Neural progenitor cell (in vitro differentiated cells): ENCODE results near the gene WDFY2. TPM values are rescaled to one million over a fixed set of nuclear protein-coding genes. Genes with fewer than 3 reads are reported as not detected.

ENCODE experiments used
- DNase-seq: peaks from one replicate; pipeline ENCODE4 v3.0.0-alpha.2; 2016; ENCODE audit warnings: low spot score
- H2AFZ ChIP-seq: fragments of 200-600 bp; sonication (generic); replicated peaks from 2 replicates; pipeline ENCODE4 v1.6.1; 2016; ENCODE audit warnings: antibody characterized with exemption
- H3F3A ChIP-seq: fragments of 200-600 bp; sonication (generic); 2 replicates; pipeline ENCODE4 v1.6.1; 2016; ENCODE audit warnings: antibody characterized with exemption, low read depth
- H3K27ac ChIP-seq: fragments of 200-600 bp; sonication (generic); 2 replicates; pipeline ENCODE4 v1.5.1; 2016; ENCODE audit warnings: mild to moderate bottlenecking
- H3K27me3 ChIP-seq: fragments of 200-600 bp; sonication (generic); 2 replicates; pipeline ENCODE4 v1.6.1; 2016; ENCODE audit warnings: mild to moderate bottlenecking, moderate library complexity
- H3K36me3 ChIP-seq: fragments of 200-600 bp; sonication (generic); 2 replicates; pipeline ENCODE4 v1.5.1; 2016
- H3K4me1 ChIP-seq: fragments of 200-600 bp; sonication (generic); 2 replicates; pipeline ENCODE4 v1.6.1; 2016; ENCODE audit warnings: mixed run types
- H3K4me2 ChIP-seq: fragments of 200-600 bp; sonication (generic); 2 replicates; pipeline ENCODE4 v1.6.1; 2016
- H3K4me3 ChIP-seq: fragments of 200-600 bp; sonication (generic); 2 replicates; pipeline ENCODE4 v1.5.1; 2016
- H3K79me2 ChIP-seq: fragments of 200-600 bp; sonication (generic); 2 replicates; pipeline ENCODE4 v1.6.1; 2016; ENCODE audit warnings: low read depth
- H3K9ac ChIP-seq: fragments of 200-600 bp; sonication (generic); 2 replicates; pipeline ENCODE4 v1.6.1; 2016
- H3K9me3 ChIP-seq: fragments of 200-600 bp; sonication (generic); 2 replicates; pipeline ENCODE4 v1.5.1; 2016; ENCODE audit warnings: low read depth
- H4K20me1 ChIP-seq: fragments of 200-600 bp; sonication (generic); 2 replicates; pipeline ENCODE4 v1.6.1; 2016; ENCODE audit warnings: low read depth
- H3K27ac Mint-ChIP-seq: 3 replicates; pipeline ENCODE4 v1.8.0; 2021; ENCODE audit warnings: mixed read lengths
- H3K27me3 Mint-ChIP-seq: 2 replicates; pipeline ENCODE4 v1.8.0; 2022; ENCODE audit warnings: low read depth, mild to moderate bottlenecking, inconsistent platforms, moderate library complexity, mixed read lengths; ENCODE audit not compliant: insufficient read depth
- H3K36me3 Mint-ChIP-seq: 3 replicates; pipeline ENCODE4 v1.8.0; 2021; ENCODE audit warnings: mixed read lengths
- H3K4me1 Mint-ChIP-seq: 3 replicates; pipeline ENCODE4 v1.8.0; 2021; ENCODE audit warnings: mixed read lengths
- H3K4me3 Mint-ChIP-seq: 3 replicates; pipeline ENCODE4 v1.8.0; 2021; ENCODE audit warnings: mild to moderate bottlenecking, moderate library complexity, mixed read lengths
- H3K9me3 Mint-ChIP-seq: 3 replicates; pipeline ENCODE4 v1.8.0; 2020; ENCODE audit warnings: mixed read lengths
- EZH2 ChIP-seq: fragments of 200-600 bp; sonication (generic); IDR thresholded peaks from 2 replicates; pipeline ENCODE4 v1.6.1; 2017; ENCODE audit warnings: antibody characterized with exemption, mild to moderate bottlenecking, moderate library complexity
- EZH2phosphoT487 ChIP-seq: fragments of 200-600 bp; sonication (generic); IDR thresholded peaks from 2 replicates; pipeline ENCODE4 v1.6.1; 2017; ENCODE audit warnings: antibody characterized with exemption
- total RNA-seq: library from RNA; depleted of rRNA; stranded (reverse); fragments of >200 nt; gene quantifications from 2 replicates; pipeline ENCODE4 v1.2.3, GENCODE V29; 2015; ENCODE audit warnings: low replicate concordance
- TF ChIP-seq, protein P1 (sequence below): fragments of 200-600 bp; sonication (generic); IDR thresholded peaks from 2 replicates; pipeline ENCODE4 v1.5.1; 2017; ENCODE audit warnings: antibody characterized with exemption, mild to moderate bottlenecking

WDFY2 gene
- total RNA-seq, 1 donor from 2014 or later: 18.3 TPM

DNA sequence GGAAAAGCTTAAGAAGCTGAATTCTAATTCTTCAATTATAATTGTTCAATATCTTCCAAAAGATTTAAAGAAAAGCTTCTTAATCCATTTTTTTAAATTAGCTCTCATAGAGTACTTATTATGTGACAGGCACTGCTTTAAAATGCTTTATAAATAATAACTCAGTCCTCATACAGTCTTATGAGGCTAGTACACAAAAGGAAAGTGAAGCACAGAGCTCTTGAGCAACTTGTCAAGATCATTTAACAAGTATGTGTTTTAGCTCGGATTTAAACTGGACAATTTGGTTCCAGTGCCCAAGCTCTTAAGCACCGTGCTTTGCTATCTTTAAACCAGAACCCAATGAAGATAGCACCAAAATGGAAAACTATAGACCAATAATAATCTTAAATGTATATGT is 113.6 kb downstream of the WDFY2 start:
- no peaks in the 10 kb centered on the region for H3K36me3 ChIP-seq
- no peaks in the 10 kb centered on the region for H3K27me3 ChIP-seq
- H3K9me3 ChIP-seq: no peaks in the 10 kb centered on the region
- no peak for TF ChIP-seq EZH2phosphoT487
- no peak for TF ChIP-seq EZH2
- TF ChIP-seq, protein P1, sequence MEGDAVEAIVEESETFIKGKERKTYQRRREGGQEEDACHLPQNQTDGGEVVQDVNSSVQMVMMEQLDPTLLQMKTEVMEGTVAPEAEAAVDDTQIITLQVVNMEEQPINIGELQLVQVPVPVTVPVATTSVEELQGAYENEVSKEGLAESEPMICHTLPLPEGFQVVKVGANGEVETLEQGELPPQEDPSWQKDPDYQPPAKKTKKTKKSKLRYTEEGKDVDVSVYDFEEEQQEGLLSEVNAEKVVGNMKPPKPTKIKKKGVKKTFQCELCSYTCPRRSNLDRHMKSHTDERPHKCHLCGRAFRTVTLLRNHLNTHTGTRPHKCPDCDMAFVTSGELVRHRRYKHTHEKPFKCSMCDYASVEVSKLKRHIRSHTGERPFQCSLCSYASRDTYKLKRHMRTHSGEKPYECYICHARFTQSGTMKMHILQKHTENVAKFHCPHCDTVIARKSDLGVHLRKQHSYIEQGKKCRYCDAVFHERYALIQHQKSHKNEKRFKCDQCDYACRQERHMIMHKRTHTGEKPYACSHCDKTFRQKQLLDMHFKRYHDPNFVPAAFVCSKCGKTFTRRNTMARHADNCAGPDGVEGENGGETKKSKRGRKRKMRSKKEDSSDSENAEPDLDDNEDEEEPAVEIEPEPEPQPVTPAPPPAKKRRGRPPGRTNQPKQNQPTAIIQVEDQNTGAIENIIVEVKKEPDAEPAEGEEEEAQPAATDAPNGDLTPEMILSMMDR: no peak
- no peak overlapping the region for H3K27ac ChIP-seq
- Mint-ChIP-seq H3K9me3 (peaks cover 10% of the 10 kb centered on the region), H3K4me3 (no peak overlapping the region), H3K36me3 (peaks cover 11% of the 10 kb centered on the region), H3K27ac (no peak overlapping the region), H3K27me3 (no peaks in the 10 kb centered on the region), H3K4me1 (no peaks in the 10 kb centered on the region)
- H3K9ac ChIP-seq: no peak overlapping the region
- no peaks in the 10 kb centered on the region for H4K20me1 ChIP-seq
- H3K79me2 ChIP-seq: peaks cover 9% of the 10 kb centered on the region
- no peak overlapping the region for H2AFZ ChIP-seq
- no peak overlapping the region for H3K4me2 ChIP-seq
- H3F3A ChIP-seq: no peaks in the 10 kb centered on the region
- peaks cover 1% of the 10 kb centered on the region for H3K4me1 ChIP-seq
- no peak for DNase-seq
- no peak overlapping the region for H3K4me3 ChIP-seq

DNA sequence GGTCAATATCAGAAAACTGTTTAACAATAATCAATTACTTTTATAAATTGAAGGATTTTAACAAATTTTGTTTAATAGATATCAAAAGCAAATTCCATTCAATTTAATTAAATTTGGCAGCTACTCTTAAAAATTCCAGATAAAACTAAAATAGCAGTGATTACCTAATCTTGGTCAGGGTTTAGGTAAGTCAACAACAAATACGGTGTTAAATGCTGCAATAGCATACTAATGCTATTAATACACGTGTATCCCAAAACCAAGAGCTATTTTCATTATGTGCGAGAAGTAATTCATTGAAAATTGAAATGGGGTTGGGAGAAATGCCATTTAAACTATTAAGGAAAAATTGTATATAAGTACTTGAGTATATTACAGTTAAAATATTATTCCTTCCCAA is 114.1 kb downstream of the WDFY2 start:
- H3K79me2 ChIP-seq: peaks cover 9% of the 10 kb centered on the region
- H3K27ac ChIP-seq: no peak overlapping the region
- H3K9ac ChIP-seq: no peak overlapping the region
- TF ChIP-seq, protein P1: no peak
- H3F3A ChIP-seq: no peaks in the 10 kb centered on the region
- no peaks in the 10 kb centered on the region for H3K9me3 ChIP-seq
- H2AFZ ChIP-seq: no peak overlapping the region
- no peaks in the 10 kb centered on the region for H3K27me3 Mint-ChIP-seq
- H3K27ac Mint-ChIP-seq: no peak overlapping the region
- peaks cover 10% of the 10 kb centered on the region for H3K9me3 Mint-ChIP-seq
- peaks cover 11% of the 10 kb centered on the region for H3K36me3 Mint-ChIP-seq
- H3K36me3 ChIP-seq: no peaks in the 10 kb centered on the region
- no peak overlapping the region for H3K4me3 Mint-ChIP-seq
- H3K27me3 ChIP-seq: no peaks in the 10 kb centered on the region
- H3K4me1 Mint-ChIP-seq: no peaks in the 10 kb centered on the region
- H3K4me3 ChIP-seq: no peak overlapping the region
- no peaks in the 10 kb centered on the region for H4K20me1 ChIP-seq
- peaks cover 6% of the 10 kb centered on the region for H3K4me1 ChIP-seq
- H3K4me2 ChIP-seq: no peak overlapping the region
- DNase-seq: no peak

DNA sequence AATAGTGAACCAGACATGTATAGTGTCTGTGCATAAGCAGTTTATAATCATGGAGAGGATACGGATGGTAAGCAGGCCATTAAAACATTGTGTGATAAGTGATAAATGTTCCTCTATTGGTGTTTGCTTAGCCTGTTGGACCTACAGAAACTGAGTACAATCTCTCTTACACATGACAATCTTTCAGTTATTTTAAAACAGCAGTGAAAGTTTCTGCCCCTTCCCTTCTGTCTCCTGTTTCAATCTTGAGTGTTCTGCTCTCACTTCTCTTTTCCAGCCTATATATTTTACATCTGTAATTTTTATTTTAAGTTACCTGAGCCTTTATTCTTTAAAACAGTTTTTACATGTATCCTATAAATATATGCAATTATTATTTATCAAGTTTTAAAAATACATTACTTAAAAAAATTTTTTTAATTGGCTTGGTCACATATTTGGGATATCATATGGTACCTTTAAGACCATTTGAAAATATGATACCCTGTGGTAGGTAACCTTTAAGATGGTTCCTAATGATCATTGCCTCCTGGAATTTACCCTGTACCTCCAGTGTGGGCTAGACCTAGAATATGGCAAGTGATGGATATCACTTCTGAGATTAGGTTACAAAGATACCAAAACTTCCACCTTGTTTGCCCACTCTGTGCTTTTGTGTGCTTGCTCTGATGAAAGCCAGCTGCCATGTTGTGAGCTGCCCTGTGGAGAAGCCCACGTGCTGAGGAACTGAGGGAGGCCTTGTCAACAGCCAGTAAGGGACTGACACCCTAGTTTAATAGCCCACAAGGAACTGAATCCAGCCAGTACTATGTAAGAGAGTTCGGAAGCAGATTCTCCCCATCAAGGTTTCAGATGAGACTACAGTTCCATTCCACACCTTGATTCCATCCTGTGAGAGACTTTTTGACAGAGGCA is 120.4 kb downstream of the WDFY2 start:
- Histone ChIP-seq H3K79me2 (peaks cover 9% of the 10 kb centered on the region), H3K4me2 (no peak overlapping the region), H3K9ac (no peak overlapping the region), H3K27ac (no peak overlapping the region), H3K9me3 (no peaks in the 10 kb centered on the region), H4K20me1 (no peaks in the 10 kb centered on the region), H3F3A (no peaks in the 10 kb centered on the region), H3K4me3 (no peak overlapping the region), H2AFZ (no peak overlapping the region), H3K4me1 (peaks cover 15% of the 10 kb centered on the region), H3K27me3 (no peaks in the 10 kb centered on the region), H3K36me3 (no peaks in the 10 kb centered on the region)
- no peak for DNase-seq
- H3K27ac Mint-ChIP-seq: no peak overlapping the region
- H3K9me3 Mint-ChIP-seq: peaks cover 3% of the 10 kb centered on the region
- H3K36me3 Mint-ChIP-seq: peaks cover 30% of the 10 kb centered on the region
- TF ChIP-seq EZH2phosphoT487: no peak
- TF ChIP-seq EZH2: no peak
- TF ChIP-seq, protein P1: no peak
- no peaks in the 10 kb centered on the region for H3K4me1 Mint-ChIP-seq
- no peak overlapping the region for H3K4me3 Mint-ChIP-seq
- no peaks in the 10 kb centered on the region for H3K27me3 Mint-ChIP-seq
